Mucosa of stomach (tissue), 1 donor: ENCODE data around the gene RALGPS1.

Source experiments
- H3K27me3 ChIP-seq: one replicate; pipeline ENCODE4 v1.7.0; 2013; ENCODE audit warnings: mild to moderate bottlenecking, low read length; ENCODE audit not compliant: control insufficient read depth, insufficient read depth
- H3K36me3 ChIP-seq: one replicate; pipeline ENCODE4 v1.7.0; 2013; ENCODE audit warnings: low read length; ENCODE audit not compliant: control insufficient read depth, insufficient read depth
- H3K4me1 ChIP-seq: one replicate; pipeline ENCODE4 v1.7.0; 2013; ENCODE audit warnings: mild to moderate bottlenecking, low read length; ENCODE audit not compliant: control insufficient read depth, insufficient read depth
- H3K4me3 ChIP-seq: one replicate; pipeline ENCODE4 v1.7.0; 2013; ENCODE audit warnings: low read length
- H3K9ac ChIP-seq: one replicate; pipeline ENCODE4 v1.7.0; 2013; ENCODE audit warnings: mild to moderate bottlenecking, low read length, moderate library complexity
- H3K9me3 ChIP-seq: one replicate; pipeline ENCODE4 v1.7.0; 2013; ENCODE audit warnings: mild to moderate bottlenecking, low read length, moderate library complexity; ENCODE audit not compliant: control insufficient read depth
- donor health status: Pancreatic carcinoma.

The RALGPS1 gene

DNA sequence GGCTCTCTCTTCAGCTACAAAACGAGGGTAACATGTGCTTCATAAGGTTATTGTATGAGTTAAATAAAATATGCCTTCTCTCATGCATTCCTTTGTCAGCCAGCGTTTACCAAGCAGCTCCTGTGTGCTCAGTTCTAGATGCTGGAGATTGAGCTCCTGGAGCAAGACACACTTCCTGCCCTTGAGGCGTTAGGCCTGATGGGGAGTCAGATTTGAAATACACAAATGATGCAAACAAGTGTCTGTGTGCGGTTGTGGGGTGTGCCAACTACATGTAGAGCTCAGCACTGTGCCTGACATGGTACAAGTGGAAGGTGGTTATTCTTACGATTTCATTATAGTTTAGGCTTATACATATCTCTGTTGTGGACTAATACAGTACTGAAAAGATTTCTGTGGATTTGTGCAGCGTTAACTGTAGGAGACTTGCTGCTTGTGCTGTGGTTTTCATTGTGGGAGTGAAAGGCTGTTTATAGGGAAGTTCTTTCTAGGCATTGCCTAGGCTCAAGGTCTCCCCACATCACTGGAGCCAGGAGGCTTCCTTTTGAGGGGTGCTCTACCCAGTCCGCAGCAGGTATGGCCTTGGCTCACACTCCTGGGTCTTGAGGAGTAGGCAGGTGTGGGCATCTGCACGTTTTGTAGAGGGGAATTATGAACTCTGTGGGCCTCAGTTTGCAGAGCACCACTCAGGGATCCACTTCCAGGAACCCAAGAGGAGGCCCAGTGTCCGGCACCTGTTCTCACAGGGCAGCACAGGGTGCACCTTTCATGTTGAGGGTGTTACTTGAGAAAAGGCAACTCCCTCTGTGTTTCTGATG is 247.7 kb downstream of the RALGPS1 start:
- peaks cover 9% of the 10 kb centered on the region for H3K4me1 ChIP-seq
- H3K4me3 ChIP-seq, result no peak overlapping the region
- H3K9me3 ChIP-seq, result no peaks in the 10 kb centered on the region
- H3K9ac ChIP-seq, result no peak overlapping the region
- no peaks in the 10 kb centered on the region for H3K36me3 ChIP-seq
- no peaks in the 10 kb centered on the region for H3K27me3 ChIP-seq

DNA sequence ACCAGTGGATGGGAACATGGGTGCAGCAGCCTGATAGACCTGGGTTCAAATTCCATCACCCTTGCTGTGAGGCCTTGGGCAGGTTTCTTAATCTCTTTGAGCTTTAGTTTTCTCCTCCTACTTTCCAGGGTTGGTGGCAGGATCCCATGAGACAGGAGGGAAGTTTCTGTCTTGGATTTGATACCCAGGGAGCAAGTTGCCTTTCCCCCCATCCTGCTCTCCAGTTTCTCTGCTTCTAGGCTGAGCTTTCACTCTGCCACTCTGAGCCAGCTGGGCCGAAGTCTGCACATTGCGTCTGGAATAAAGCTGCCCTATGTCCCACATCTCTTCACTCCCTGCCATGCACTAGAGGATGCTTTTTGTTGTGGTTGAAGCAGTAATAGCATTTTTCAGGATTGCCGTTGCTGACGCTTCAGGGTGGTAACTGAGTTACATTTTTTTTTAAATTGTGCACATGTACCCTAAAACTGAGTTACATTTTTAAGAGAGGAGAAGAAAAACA is 248.3 kb downstream of the RALGPS1 start:
- H3K9ac ChIP-seq, result no peak overlapping the region
- H3K9me3 ChIP-seq, result no peaks in the 10 kb centered on the region
- H3K27me3 ChIP-seq, result no peaks in the 10 kb centered on the region
- peaks cover 9% of the 10 kb centered on the region for H3K4me1 ChIP-seq
- no peak overlapping the region for H3K4me3 ChIP-seq
- H3K36me3 ChIP-seq, result no peaks in the 10 kb centered on the region

DNA sequence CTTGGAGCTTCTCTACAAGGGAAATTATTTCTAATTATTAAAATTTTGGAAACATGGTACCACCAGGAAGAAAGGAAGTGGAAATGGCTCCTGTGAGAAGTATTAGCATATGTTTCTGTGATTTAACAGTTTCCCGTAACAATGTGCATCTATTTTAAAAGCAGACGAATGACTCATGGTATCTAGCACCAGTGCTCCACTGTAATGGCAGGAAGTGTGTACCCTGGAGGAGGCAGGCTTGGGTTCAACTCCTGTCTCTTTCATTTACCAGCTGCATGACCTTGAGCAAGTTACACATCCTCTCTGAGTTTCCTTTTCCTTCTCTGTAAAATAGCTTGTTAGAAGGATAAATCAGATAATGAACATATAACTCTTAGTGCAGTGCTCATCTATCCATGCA is 248.8 kb downstream of the RALGPS1 start:
- Histone ChIP-seq H3K36me3 (no peaks in the 10 kb centered on the region), H3K27me3 (no peaks in the 10 kb centered on the region), H3K9ac (no peak overlapping the region), H3K4me3 (no peak overlapping the region), H3K9me3 (no peaks in the 10 kb centered on the region), H3K4me1 (peaks cover 9% of the 10 kb centered on the region)

DNA sequence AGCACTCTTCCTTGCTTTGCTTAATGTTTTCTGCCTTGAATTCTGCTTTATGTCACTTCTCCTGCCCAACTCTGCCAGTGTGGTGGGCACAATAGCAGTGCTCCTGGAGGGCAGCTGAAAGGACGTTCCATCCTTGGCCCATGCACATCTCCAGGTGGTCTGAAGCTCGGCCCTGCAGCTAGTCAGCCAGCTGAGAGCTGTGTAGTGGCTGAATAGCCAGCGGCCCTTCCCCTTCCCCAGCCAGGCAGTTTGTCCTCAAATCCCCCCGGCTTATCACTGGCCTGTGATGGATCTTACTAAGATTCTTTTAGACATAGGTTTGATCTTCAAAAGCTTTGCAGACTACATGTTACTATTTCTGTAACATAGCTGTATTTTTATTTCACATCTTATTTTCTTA is 250.5 kb downstream of the RALGPS1 start:
- H3K36me3 ChIP-seq, result no peaks in the 10 kb centered on the region
- H3K4me1 ChIP-seq, result no peaks in the 10 kb centered on the region
- H3K9me3 ChIP-seq, result no peaks in the 10 kb centered on the region
- H3K4me3 ChIP-seq, result no peak overlapping the region
- H3K27me3 ChIP-seq, result no peaks in the 10 kb centered on the region
- no peak overlapping the region for H3K9ac ChIP-seq

DNA sequence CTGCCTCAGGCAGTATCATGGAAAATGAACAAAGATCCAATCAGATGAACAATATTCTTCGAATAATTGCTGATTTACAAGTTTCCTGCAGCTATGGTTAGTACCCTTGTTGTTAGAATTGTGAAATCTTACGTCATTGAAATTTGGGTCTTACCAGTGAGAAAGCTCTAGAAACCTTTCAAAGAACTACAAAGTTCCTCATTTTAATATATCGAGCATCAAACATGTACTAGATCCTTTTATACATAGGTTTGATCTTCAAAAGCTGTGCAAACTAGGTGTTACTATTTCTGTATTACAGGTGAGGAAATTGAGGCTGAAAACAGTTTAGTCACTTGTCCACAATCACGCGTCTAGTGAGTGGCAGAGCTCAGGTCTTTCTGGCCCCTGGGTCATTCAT is 251.5 kb downstream of the RALGPS1 start:
- H3K4me1 ChIP-seq, result no peaks in the 10 kb centered on the region
- no peaks in the 10 kb centered on the region for H3K27me3 ChIP-seq
- no peak overlapping the region for H3K9ac ChIP-seq
- H3K36me3 ChIP-seq, result no peaks in the 10 kb centered on the region
- no peaks in the 10 kb centered on the region for H3K9me3 ChIP-seq
- no peak overlapping the region for H3K4me3 ChIP-seq

DNA sequence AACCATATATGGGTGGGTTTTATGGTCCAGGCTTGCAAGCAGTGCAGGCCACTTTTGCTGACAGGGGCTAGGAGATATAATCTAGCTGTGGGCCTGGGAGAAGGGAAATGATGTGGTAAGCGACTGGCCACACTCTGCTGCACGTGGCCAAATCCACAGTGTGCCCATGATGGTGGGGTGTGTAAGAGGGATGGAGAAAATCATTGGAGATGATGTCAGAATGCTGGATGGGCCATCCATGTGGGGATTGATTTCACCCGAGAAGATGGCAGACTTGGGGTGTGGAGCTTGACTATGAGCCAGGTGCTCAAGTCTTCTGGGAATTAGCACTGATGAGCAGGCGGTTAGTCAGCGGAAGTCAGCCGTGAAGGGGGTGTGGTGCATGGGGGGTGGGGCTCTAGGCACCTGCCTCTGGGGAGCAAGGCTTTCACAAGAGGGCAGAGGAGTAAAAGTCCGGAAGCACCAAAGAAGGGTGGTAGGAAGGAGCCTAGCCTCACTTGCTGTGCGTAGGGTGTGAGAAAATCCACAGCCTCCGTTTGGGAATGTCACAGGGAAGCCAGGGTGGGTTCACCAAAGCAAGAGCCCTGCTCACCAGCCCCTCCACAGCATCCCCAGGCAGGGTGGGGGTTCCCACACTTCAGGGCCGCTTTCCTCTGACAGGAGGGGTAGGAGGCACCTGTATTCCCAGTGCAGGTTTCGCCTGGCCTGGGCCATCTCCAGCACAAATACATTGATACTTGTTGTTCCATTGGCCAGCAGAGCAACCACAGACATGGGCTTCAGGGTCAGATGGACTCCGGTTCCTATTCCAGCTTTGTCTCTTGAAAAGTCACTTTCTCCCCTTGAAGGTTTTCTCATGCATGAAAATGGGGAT is 252.3 kb downstream of the RALGPS1 start:
- H3K4me3 ChIP-seq, result no peak overlapping the region
- no peaks in the 10 kb centered on the region for H3K36me3 ChIP-seq
- H3K9me3 ChIP-seq, result no peaks in the 10 kb centered on the region
- no peaks in the 10 kb centered on the region for H3K4me1 ChIP-seq
- no peaks in the 10 kb centered on the region for H3K27me3 ChIP-seq
- no peak overlapping the region for H3K9ac ChIP-seq

DNA sequence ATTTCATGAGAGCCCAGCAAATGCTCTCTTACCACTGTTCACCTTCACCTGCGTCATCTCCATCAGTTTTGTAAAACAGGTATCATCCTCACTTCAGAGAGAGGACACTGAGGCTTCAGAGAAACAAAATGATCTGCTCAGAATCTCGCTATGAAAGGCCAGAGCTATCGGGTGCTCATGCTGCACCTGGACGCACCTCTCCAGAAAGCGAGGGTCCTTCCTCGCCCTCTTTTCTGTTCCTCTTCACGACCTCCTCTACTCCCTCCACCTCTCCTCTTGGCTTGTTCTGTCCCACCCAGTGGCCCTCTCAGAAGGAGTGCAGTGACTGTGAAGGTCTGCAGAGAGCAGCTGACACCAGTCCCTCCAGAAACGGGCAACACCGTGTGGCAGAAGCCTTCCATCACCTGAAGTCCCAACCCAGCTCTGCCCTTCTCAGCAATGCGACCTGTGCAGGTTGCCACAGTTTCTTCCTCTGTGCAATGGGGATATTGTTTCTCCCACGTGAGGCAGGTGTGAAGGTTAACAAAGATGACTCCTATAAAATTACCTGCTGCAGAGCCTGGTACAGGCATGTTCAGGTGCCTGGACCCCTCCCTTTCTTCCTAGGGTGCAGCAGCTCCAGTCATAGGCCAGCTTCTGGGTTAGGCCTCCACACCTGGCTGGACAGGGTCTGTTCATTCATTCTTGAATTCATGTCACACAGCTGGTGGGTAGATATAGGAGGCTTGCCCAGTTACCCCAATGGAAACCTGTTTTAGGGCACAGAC is 253.2 kb downstream of the RALGPS1 start:
- no peaks in the 10 kb centered on the region for H3K36me3 ChIP-seq
- no peaks in the 10 kb centered on the region for H3K4me1 ChIP-seq

DNA sequence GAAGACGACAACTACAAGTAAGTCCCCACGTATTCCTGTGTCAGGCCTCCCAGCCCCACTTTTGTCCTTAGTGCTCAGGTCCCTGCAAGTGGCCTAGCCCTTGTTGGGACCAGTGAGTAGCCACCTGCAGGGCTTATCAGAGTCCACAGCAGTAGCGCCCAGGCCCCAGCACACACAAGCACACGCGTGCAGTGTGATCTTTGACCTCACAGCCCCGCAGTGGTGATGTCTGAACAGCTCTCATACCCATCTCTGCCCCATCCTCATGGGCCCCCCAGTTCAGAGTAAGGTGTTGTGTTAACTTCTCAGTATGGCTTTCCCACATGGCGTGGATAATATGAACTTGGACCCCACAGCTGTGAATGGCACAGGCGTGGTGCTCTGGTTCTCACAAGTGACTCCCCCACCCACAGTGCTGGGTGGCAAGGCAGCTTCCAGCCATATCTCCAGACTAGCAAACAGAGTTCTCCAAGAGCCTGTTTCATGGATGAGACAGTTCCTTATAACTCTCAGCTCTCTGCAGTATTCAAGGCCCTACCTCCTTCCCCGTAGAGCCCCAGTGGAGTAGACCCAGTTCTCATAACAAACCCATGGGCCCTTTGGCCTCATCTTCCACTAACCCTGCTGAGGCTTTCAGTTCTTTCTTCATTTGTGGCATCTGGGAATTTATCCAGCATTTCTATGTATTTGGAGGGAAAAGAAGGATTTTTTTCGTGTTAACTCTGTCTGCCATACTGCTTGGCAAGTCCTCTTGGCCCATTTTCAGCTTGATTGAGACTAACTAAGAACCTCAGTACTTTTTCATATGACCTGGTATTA is 254.4 kb downstream of the RALGPS1 start:
- Histone ChIP-seq H3K4me1 (no peaks in the 10 kb centered on the region), H3K9ac (no peak overlapping the region), H3K4me3 (no peak overlapping the region), H3K9me3 (no peaks in the 10 kb centered on the region), H3K36me3 (no peaks in the 10 kb centered on the region), H3K27me3 (no peaks in the 10 kb centered on the region)

More for the DNA sequence above, 253.2 kb downstream of the RALGPS1 start:
- no peak overlapping the region for H3K9ac ChIP-seq
- H3K9me3 ChIP-seq, result no peaks in the 10 kb centered on the region
- H3K27me3 ChIP-seq, result no peaks in the 10 kb centered on the region
- H3K4me3 ChIP-seq, result no peak overlapping the region

DNA sequence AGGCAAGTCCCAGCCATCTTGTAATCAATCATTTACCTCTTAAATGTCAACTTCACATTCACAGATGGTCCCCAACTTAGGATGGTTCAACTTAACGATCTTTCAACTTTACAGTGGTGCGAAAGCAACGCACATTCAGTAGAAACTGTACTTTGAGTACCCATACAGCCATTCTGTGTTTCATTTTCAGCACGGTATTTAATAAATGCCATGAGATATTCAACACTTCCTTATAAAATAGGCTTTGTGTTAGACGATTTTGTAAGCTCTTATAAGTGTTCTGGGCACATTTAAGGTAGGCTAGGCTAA is 254.9 kb downstream of the RALGPS1 start:
- Histone ChIP-seq H3K27me3 (no peaks in the 10 kb centered on the region), H3K36me3 (no peaks in the 10 kb centered on the region), H3K4me1 (no peaks in the 10 kb centered on the region), H3K9me3 (no peaks in the 10 kb centered on the region), H3K9ac (no peak overlapping the region), H3K4me3 (no peak overlapping the region)

DNA sequence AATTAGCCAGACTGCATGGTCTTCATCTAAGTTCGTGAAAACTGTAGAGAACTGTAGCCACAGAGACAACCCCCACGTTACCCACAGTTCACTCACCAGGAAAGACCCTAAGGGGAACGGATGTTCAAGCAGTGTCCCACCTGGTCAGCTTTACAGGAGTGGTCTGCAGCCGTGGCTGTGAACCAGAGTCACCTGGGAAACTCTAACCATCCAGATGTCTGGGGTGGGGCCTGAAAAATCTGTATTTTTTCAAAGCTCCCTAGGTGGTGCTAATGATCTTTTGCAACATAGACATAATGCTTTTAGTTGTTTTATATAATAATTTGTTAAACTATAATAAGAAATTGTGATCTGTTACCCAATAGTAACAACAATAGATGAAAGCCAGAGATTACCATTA is 255.5 kb downstream of the RALGPS1 start:
- Histone ChIP-seq H3K27me3 (no peaks in the 10 kb centered on the region), H3K4me3 (no peak overlapping the region), H3K9ac (no peak overlapping the region), H3K36me3 (no peaks in the 10 kb centered on the region), H3K9me3 (no peaks in the 10 kb centered on the region), H3K4me1 (no peaks in the 10 kb centered on the region)

DNA sequence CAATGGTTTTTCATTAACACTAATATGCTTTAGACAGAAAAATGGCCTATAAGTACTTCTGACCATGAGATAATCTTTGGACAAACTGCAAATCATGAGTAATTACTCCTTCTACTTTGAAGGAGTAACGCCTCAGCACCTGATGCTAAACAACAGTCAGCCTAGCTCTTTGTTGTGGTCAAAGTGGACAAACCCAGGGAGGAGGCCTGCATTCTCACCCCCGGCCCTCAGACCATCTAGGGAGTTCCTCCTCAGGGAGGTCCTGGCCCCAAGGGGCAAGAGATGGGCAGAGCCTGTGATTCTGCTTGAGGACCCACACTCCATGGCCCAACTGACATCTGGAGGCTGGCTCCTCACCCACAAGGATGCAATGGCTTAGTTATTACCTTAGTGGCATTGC is 256.1 kb downstream of the RALGPS1 start:
- H3K36me3 ChIP-seq, result no peaks in the 10 kb centered on the region

More for the DNA sequence above, 256.1 kb downstream of the RALGPS1 start:
- Histone ChIP-seq H3K4me3 (no peak overlapping the region), H3K9ac (no peak overlapping the region), H3K4me1 (no peaks in the 10 kb centered on the region), H3K27me3 (no peaks in the 10 kb centered on the region), H3K9me3 (no peaks in the 10 kb centered on the region)
